Uterus (tissue), 4 donors: ENCODE measurements around the gene NSMF. TPM values are rescaled to one million over a fixed set of nuclear protein-coding genes. Genes with fewer than 3 reads are reported as not detected.

Source experiments
- DNase-seq, 2 donors: peaks; one replicate each; pipeline ENCODE4 v3.0.0-alpha.2; 2019 to 2020
- H3K27ac ChIP-seq, 2 donors: fragments of 200-600 bp; sonication (generic); 1 replicate in 1 of 2; 2 replicates in 1 of 2; pipeline ENCODE4 v1.5.1; 2016 to 2018
- H3K27me3 ChIP-seq, 2 donors: fragments of 200-600 bp; sonication (generic); one replicate each; pipeline ENCODE4 v1.5.1; 2018 to 2019; ENCODE audit warnings: control low read depth in 1 of 2
- H3K36me3 ChIP-seq, 2 donors: fragments of 200-600 bp; sonication (generic); one replicate each; pipeline ENCODE4 v1.5.1; 2019; ENCODE audit warnings: control low read depth in 1 of 2
- H3K4me1 ChIP-seq, 2 donors: fragments of 200-600 bp; sonication (generic); one replicate each; pipeline ENCODE4 v1.5.1; 2018 to 2019; ENCODE audit warnings: control low read depth in 1 of 2
- H3K4me3 ChIP-seq, 2 donors: fragments of 200-600 bp; sonication (generic); 1 replicate in 1 of 2; 2 replicates in 1 of 2; pipeline ENCODE4 v1.5.1; 2018 to 2019; ENCODE audit warnings: mild to moderate bottlenecking in 1 of 2
- H3K9me3 ChIP-seq, 2 donors: fragments of 200-600 bp; sonication (generic); one replicate each; pipeline ENCODE4 v1.5.1; 2019; ENCODE audit warnings: control low read depth in 1 of 2
- CTCF ChIP-seq, 4 experiments: fragments of 200-600 bp in 2 of 4; fragments of 450-650 bp in 2 of 4; sonication (generic) in 2 of 4; IDR thresholded peaks; one replicate each; pipeline ENCODE4 v1.5.1; 2016 to 2019; ENCODE audit warnings: antibody characterized with exemption in 4 of 4, mild to moderate bottlenecking in 2 of 4, moderate library complexity in 1 of 4
- POLR2A ChIP-seq, 2 donors: fragments of 450-650 bp; IDR thresholded peaks; one replicate each; pipeline ENCODE4 v1.6.1; 2016; ENCODE audit warnings: antibody characterized with exemption in 2 of 2, mild to moderate bottlenecking in 1 of 2, moderate library complexity in 1 of 2
- intact Hi-C: fragments of 100-400 bp; cut with DNase I; formaldehyde crosslinking; loops from one replicate; pipeline ENCODE4 v1.15.1; 2023; ENCODE audit warnings: low total_unique reads
- total RNA-seq, 4 donors: library from RNA; depleted of rRNA in 3 of 4; stranded (reverse); fragments of >200 nt in 3 of 4; gene quantifications; one replicate each; pipeline versions ENCODE4 v1.1.0 to v1.2.4, GENCODE V29; 2014 to 2023
- donor health status: DM: yes; HTN: yes; CAD: no.

Gene NSMF
- total RNA-seq, 4 donors from 2014 or later = 17.4 to 40.7 (median 32.1) TPM

GRCh38 chr9:137482094-137482781 is 23.1 kb upstream of the NSMF start:
- peak; percentile 65 to 74 for DNase-seq
- Histone ChIP-seq H3K4me1 (no peaks in the 10 kb centered on the region), H3K9me3 (no peaks in the 10 kb centered on the region), H3K4me3 (no peak overlapping the region), H3K27me3 (no peaks in the 10 kb centered on the region), H3K36me3 (no peaks in the 10 kb centered on the region), H3K27ac (peak overlapping the region; percentile 50 to 57)
- TF ChIP-seq POLR2A (IDR thresholded peaks at IDR 0.05) (no peak), CTCF (IDR thresholded peaks at IDR 0.05) (no peak)
- intact Hi-C loops = no loop called here

- H3K4me3 ChIP-seq = no peak overlapping the region
- no peaks in the 10 kb centered on the region for H3K4me1 ChIP-seq
- no peaks in the 10 kb centered on the region for H3K36me3 ChIP-seq
- DNase-seq = peak in 1 of 2 donors; percentile 10
- intact Hi-C loops = no loop called here
- no peaks in the 10 kb centered on the region for H3K27me3 ChIP-seq
- no peaks in the 10 kb centered on the region for H3K9me3 ChIP-seq
- H3K27ac ChIP-seq = peak overlapping the region; percentile 50 to 57
- no peak for TF ChIP-seq POLR2A (IDR thresholded peaks at IDR 0.05)
- no peak for TF ChIP-seq CTCF (IDR thresholded peaks at IDR 0.05)
Measured at GRCh38 chr9:137480686-137481683, 21.9 kb upstream of the NSMF start.

GRCh38 chr9:137479892-137480685 is 21.0 kb upstream of the NSMF start:
- Histone ChIP-seq H3K27me3 (no peaks in the 10 kb centered on the region), H3K9me3 (peaks cover 0 to 6% of the 10 kb centered on the region in 2 donors), H3K36me3 (no peaks in the 10 kb centered on the region), H3K4me1 (no peaks in the 10 kb centered on the region), H3K4me3 (no peak overlapping the region), H3K27ac (no peak overlapping the region)
- TF ChIP-seq POLR2A (IDR thresholded peaks at IDR 0.05) (no peak), CTCF (IDR thresholded peaks at IDR 0.05) (no peak)
- intact Hi-C loops = no loop called here
- no peak for DNase-seq

- Histone ChIP-seq H3K4me3 (no peak overlapping the region), H3K36me3 (no peaks in the 10 kb centered on the region), H3K9me3 (peaks cover 0 to 7% of the 10 kb centered on the region in 2 donors), H3K4me1 (no peaks in the 10 kb centered on the region), H3K27me3 (no peaks in the 10 kb centered on the region), H3K27ac (no peak overlapping the region)
- intact Hi-C loops = no loop called here
- TF ChIP-seq CTCF (IDR thresholded peaks at IDR 0.05) (no peak), POLR2A (IDR thresholded peaks at IDR 0.05) (no peak)
- no peak for DNase-seq
Measured at GRCh38 chr9:137478962-137479861, 20.1 kb upstream of the NSMF start.
